Cardiac septum (tissue), 1 donor: ENCODE results near the gene CANT1. TPM values are rescaled to one million over a fixed set of nuclear protein-coding genes. Genes with fewer than 3 reads are reported as not detected.
"Not testable (repeated sequence)": the region's sequence is repeated elsewhere in the genome, so short reads cannot be mapped to it uniquely, and the experiment has no call there.

Experiments
- DNase-seq: peaks from one replicate; pipeline ENCODE4 v3.0.0-alpha.2; 2020; ENCODE audit warnings: low spot score
- intact Hi-C: fragments of 100-400 bp; cut with DNase I; formaldehyde crosslinking; loops from one replicate; pipeline ENCODE4 v1.14.0; 2022
- total RNA-seq: library from RNA; stranded (reverse); fragmentation: NEBNext Ultra II Directional; extraction: Animal tissue kit (Norgen Biotek cat#: 25700); gene quantifications from one replicate; pipeline ENCODE4 v1.2.1, GENCODE V29; 2021
- donor health status: DM: no; HTN: no; CAD: no.

CANT1 gene
- total RNA-seq, 1 donor from 2014 or later = 25.2 TPM

DNA sequence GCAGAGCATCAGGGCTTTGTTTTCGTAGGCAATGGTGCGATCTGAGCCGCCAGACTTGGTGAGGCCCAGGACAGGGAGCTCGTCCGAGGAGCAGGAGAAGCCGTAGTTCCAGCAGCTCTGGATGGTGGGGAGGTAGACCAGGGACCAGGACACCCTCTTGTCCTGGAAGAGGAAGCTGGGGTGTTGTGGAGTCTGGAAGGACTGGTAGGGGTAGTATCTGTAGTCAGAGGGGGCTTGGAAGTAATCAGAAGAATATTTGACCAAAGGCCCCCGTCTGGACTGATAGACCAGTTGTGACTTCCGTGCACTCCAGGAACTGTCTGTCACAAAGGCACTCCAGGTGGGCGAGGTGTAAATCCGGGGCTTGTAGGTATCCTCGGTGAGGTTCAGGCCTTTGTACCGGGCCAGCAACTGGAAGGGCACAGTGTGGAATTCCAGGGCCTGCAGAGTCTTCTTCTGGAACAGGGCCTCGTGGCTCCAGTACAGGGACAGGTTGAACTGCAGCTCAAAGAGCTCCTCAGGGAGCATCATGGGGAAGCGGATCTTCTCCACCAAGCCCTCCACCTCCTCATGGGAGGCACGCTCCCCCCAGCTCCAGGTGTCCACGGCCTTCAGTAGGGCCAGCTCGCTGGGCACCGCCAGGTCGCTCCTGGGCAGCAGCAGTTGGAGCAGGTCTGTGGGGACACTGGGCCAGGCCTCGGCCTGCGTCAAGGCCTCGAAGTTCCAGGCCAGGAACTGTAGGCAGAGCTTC, 37.6 kb downstream of the CANT1 start:
- intact Hi-C loops = loop anchor here (1.0 to 5.0 kb wide), 2 partner anchors 40 to 107 kb away; no protein-coding TSS in a partner anchor
- DNase-seq = no peak

DNA sequence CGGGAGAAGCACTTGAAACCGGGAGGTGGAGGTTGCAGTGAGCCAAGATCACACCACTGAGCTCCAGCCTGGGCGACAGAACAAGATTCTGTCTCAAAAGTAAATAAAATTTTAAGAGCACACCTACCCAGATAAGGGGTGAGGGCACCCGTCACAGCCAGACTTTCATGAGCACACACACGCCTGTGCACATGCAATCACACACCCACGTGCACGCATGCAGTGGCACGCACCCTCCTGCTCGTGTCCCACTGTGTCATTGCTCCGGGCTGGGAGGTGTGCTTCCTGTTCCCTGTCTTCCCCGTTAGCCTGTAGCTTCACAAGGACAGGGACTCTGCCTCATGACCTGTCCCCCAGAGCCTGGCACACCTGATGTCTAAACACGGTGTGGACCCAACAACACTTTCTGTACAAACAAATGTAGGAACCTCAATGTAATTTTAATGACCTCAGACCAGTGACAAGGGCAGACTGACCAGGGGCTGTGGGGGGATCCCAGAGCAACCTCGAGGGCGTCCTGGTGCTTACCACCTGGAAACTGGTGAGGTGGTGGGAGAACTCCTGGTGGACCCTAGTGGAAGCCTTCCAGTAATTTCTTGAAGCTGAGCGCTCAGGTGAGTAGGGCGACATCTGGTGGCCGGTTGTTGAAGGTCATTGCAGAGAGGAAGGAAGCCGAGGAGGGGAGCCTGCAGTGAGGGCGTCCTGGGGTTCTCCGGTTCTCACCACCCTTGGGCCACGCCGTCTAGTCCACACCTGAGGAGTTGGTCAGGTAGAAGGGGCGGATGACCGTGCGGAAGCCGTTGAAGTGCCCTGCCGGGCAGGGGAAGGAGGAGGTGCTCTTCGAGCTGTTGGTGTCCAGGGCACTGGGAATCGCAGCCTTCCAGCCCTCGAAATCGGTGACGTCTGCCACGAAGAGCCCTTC, 38.5 kb downstream of the CANT1 start:
- peak; percentile 90 for DNase-seq
- intact Hi-C loops = loop anchor here (1.0 to 5.0 kb wide), 2 partner anchors 39 to 106 kb away; no protein-coding TSS in a partner anchor

DNA sequence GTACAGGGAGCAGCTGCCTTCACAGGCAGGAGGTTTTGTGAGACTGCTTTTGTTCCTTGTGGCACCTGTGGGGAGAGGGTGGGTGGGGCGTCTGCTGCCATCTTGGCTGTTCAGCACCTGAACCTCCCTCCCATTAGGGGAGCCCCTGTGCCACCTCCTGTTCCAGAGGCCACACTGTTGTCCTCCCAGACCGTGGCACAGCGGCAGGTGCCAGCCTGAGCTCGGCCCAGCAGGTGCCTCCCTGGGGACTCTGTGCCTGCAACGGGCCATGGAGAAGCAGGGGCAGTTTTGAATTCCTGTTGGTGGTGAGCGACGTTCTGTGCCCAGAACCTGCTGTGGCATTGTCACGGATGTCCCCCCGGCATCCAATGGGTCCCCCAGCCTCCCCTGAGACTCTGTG, 39.7 kb downstream of the CANT1 start:
- no peak for DNase-seq
- intact Hi-C loops = loop anchor here (5.0 kb wide), 1 partner anchor 38 kb away; no protein-coding TSS in a partner anchor

- DNase-seq = no peak
- intact Hi-C loops = no loop called here
Observed at GRCh38 chr17:78967782-78968362, 41.7 kb downstream of the CANT1 start.

- no peak for DNase-seq
Observed at GRCh38 chr17:78966910-78967600, 42.5 kb downstream of the CANT1 start.

GRCh38 chr17:78966123-78966813, 43.3 kb downstream of the CANT1 start:
- intact Hi-C loops = no loop called here
- no peak for DNase-seq

More at GRCh38 chr17:78966910-78967600, 42.5 kb downstream of the CANT1 start:
- intact Hi-C loops = no loop called here

DNA sequence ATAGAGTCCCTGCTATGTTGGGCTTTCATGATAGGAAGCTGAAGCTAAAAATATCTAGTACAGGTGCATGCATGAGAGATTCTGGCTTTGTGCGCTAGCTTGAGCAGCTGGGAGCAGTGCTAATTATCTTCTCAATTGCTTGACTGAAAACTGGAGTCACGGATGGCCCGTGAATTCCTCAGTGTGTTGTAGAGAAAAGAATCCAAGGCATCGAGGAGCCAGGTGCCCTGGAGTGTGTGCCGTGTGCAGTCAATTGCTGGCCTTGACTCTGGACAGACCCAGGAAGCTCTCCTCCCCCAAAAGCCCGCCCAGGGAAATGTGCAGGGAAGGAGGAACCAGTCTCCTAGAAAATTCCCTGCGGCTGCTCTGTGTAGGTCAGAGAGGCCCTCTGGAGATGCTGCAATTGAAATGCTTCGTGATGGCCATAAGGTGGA, 44.1 kb downstream of the CANT1 start:
- intact Hi-C loops = no loop called here
- no peak for DNase-seq

GRCh38 chr17:78963378-78963777, 46.2 kb downstream of the CANT1 start:
- intact Hi-C loops = no loop called here

DNA sequence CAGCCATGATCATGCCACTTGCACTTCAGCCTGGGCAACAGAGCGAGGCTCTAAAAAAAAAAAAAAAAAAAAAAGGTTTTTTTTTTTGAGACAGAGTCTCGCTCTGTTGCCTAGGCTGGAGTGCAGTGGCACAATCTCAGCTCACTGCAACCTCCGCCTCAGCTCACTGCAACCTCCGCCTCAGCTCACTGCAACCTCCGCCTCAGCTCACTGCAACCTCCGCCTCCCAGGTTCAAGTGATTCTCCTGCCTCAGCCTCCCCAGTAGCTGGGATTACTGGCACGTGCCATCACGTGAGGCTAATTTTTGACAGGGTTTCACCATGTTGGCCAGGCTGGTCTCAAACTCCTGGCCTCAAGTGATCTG, 46.6 kb downstream of the CANT1 start:
- intact Hi-C loops, DNase-seq: not testable (repeated sequence)

More at GRCh38 chr17:78963378-78963777, 46.2 kb downstream of the CANT1 start:
- DNase-seq = no peak

DNA sequence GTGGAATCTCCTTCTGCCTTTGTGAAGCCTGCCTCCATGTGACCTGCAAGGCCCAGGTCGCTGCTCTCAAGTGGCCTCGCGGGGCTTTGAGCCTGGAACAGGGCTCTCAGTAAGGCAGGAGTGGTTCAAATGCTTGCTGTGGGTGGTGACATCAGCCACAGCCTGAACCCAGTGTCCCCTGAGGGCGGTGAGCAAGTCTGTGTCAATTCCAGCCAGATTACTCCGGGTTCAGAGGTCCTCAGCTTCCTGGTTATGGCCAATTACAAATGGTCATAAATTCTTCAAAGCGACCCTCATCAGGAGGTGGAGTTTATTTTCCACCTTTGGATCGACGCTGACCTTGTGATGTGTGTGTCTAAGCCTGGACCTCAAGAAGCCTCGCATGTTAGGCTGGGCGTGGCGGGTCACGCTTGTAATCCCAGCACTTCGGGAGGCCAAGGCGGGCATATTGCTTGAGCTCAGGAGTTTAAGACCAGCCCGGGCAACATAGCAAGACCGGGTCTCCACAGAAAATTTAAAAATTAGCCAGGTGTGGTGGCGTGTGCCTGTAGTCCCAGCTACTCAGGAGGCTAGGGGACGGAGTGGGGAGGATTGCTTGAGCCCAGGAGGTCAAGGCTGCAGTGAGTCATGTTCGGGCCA, 47.1 kb downstream of the CANT1 start:
- no peak for DNase-seq
- intact Hi-C loops = no loop called here

DNA sequence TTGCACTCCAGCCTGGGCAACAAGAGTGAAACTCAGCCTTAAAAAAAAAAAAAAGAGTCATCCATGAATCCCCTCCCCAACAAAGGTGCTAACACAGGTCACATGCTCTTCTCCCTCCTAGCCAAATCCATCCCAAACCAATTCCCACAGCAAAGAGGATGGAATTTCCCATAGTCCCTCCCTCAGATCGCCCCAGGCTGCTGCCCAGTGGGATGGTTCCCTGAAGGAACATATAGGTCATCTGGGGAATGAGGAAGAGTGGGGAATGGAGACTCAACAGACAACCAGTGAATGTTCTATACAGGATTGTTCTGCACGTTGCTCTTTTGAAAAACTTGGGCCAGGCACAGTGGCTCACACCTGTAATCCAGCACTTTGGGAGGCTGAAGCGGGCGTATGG, 48.0 kb downstream of the CANT1 start:
- DNase-seq = no peak
- intact Hi-C loops = no loop called here

DNA sequence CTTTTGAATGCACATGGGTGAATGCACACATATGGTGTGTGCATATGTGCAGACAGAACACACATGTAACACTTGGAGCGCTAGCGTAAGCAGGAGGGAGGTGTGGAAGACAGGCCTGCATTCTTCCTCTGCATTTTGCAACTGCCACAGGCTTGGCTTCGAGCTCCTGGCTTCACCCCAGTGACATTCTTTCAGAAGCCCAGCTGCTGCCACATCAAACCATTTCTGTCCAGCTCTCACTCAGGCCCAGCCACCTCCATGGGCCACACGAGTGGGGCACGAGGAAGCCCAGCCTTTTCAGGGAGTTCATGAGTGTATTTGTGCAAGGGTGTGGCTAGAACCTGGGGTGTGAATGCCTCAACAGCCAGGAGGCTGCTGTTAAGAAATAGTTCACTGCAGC, 48.6 kb downstream of the CANT1 start:
- DNase-seq = no peak
- intact Hi-C loops = no loop called here

GRCh38 chr17:78959803-78960202, 49.8 kb downstream of the CANT1 start:
- intact Hi-C loops = no loop called here
- no peak for DNase-seq

- intact Hi-C loops = no loop called here
- DNase-seq = no peak
Observed at GRCh38 chr17:78958641-78959127, 50.9 kb downstream of the CANT1 start.

DNA sequence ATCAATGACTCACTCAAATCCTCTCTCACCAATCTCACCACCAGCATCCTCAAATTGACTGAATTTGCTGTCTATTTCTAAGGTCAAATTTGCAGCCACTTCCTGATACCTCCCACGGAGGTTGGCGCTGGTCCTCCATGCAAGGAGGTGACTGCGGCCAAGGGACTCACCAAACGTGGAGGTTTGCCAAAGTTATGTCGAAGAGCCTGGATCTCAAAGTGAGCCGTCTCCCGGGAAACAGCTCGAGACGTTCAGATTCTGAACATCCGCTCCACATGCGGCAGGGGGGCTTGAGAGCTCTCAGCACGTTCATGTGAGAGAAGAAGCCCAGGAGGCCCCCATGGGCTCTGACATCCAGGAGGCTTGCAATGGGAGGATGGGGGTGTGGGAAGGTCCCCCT, 52.4 kb downstream of the CANT1 start:
- intact Hi-C loops = no loop called here
- no peak for DNase-seq

DNA sequence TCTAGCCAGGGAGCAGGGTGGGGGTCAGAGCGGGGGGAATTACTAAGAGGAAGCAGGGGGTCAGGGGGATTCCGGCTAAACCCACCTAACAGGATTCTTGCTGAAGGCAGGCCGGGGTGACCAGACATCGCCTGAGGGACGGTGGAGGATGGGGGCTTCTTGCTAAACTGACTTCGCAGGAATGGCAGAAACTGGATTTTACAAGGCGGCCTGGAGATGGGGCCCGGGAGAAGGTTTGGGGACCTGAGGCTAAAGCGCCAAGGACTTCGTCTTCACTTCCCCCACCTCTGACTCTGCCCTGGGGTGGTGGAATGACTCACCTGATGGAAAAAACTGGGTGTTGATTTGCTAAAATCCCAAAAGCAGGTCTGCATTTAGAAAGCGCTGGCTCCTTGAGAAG, 53.3 kb downstream of the CANT1 start:
- intact Hi-C loops = no loop called here
- no peak for DNase-seq

DNA sequence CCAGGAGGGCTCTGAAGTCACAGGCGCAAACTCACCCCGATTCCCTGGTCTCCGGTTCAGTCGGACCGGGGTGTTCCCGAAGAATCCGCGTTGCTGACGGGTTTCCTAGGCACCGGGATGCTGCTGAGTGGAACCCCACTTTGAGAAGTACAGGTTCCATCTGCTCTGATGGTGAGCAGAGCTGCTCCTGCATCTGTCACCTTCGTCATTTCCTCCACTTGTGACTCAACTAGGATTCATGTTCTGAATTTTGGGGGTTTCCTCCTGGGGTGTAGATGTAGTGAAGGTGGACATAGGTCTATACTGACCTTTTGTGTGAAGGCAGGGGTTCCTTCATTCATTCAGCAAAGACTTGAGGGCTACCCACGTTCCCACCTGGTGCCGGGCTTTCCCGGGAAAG, 54.9 kb downstream of the CANT1 start:
- DNase-seq = no peak
- intact Hi-C loops = no loop called here
